Measurements from ENCODE around the gene TP63. TPM values are rescaled to one million over a fixed set of nuclear protein-coding genes. Genes with fewer than 3 reads are reported as not detected.

Gene TP63
- total RNA-seq, 4 donors from 2014 or later = 0.27 TPM; not detected in 3

GRCh38 chr3:189942948-189943347 is 311.8 kb downstream of the TP63 start:
- no peak overlapping the region for H3K4me3 ChIP-seq
- H3K9me3 ChIP-seq = no peaks in the 10 kb centered on the region
- no peak for TF ChIP-seq POLR2A (IDR thresholded peaks at IDR 0.05)
- TF ChIP-seq, protein P1, sequence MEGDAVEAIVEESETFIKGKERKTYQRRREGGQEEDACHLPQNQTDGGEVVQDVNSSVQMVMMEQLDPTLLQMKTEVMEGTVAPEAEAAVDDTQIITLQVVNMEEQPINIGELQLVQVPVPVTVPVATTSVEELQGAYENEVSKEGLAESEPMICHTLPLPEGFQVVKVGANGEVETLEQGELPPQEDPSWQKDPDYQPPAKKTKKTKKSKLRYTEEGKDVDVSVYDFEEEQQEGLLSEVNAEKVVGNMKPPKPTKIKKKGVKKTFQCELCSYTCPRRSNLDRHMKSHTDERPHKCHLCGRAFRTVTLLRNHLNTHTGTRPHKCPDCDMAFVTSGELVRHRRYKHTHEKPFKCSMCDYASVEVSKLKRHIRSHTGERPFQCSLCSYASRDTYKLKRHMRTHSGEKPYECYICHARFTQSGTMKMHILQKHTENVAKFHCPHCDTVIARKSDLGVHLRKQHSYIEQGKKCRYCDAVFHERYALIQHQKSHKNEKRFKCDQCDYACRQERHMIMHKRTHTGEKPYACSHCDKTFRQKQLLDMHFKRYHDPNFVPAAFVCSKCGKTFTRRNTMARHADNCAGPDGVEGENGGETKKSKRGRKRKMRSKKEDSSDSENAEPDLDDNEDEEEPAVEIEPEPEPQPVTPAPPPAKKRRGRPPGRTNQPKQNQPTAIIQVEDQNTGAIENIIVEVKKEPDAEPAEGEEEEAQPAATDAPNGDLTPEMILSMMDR (IDR thresholded peaks at IDR 0.05) = no peak
- no peak for DNase-seq
- peaks cover 0 to 3% (median 0%) of the 10 kb centered on the region in 4 donors for H3K4me1 ChIP-seq
- H3K36me3 ChIP-seq = no peaks in the 10 kb centered on the region
- H3K27me3 ChIP-seq = no peaks in the 10 kb centered on the region
- H3K27ac ChIP-seq = no peak overlapping the region

DNA sequence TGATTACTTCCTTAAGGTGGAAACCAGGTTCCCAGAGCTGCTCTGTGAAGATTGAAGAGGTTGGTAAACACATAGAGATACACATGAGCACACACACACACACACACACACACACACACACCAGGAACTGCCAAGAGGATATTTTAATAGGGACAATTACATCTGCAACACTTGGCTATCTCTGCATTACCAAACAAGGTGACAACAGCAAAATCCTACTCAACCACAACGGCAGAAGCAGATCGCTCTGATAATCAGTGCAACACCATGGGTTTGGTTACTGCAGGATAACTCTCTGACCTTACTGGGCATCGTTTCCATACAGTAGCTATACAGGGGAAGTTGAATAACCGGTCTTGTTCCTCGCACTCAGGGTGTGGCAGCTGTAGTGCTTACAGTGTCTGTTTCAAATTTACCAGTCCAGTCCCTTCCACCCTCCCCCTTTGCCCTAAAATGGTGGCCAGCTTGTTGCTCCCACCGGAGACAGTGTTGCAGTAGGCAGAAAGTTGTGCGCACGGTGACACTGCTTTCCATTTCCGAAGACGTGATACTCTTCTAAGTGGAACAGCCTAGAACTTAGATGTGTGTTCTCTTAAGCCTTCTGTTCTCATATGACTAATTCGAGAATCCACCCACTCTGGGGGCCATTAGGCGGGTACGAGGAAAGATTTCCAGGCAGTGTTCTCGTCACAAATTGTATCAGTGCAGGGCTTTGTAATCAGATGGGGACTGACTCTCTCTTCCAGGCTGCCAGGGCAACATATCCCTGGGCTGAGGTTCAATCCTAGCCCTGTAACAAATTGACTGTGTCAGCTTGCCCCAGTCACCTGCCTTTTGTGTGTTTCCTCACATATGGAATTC is 313.3 kb downstream of the TP63 start:
- Histone ChIP-seq H3K9me3 (no peaks in the 10 kb centered on the region), H3K27ac (peak overlapping the region in 1 of 4 donors; percentile 57), H3K36me3 (no peaks in the 10 kb centered on the region), H3K4me1 (peaks cover 0 to 3% (median 0%) of the 10 kb centered on the region in 4 donors), H3K4me3 (no peak overlapping the region), H3K27me3 (no peaks in the 10 kb centered on the region)
- DNase-seq = peak in 1 of 3 donors; percentile 63
- TF ChIP-seq, protein P1 (IDR thresholded peaks at IDR 0.05) = no peak
- no peak for TF ChIP-seq POLR2A (IDR thresholded peaks at IDR 0.05)

DNA sequence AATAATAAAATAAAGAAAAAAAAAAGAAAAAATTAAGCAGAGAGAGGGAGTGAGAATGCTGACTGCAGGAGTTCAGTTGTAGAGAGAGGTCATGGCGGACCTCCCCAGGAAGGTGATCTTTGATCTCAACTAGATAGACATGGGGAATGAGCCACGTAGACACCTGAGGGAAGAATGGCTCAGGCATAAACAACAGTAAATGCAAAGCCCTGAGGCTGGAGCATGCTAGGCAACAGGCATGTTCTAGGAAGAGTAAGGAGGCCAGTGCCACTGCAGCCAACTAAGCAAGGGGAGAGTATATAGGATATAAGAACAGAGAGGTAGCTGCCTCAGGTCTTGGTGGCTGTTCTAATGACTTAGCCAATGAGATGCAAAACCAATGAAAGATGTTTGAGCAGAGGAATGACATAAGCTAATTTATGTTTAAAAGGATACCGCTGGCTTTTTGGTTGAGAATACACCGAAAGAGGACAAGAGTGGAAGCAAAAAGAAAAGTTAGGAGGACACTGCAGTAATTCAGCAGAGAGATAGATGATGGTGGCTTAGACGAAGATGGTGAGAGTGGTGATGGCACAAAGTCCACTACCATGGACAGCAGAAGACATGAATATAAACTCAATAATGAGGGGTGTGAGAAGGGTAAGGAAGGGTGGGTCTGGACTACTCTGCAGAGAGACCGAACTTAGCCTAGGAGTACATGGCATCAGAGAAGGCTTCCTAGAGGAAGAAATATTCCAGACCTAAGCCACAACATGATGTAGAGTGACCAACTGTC is 314.9 kb downstream of the TP63 start:
- Histone ChIP-seq H3K27ac (no peak overlapping the region), H3K36me3 (no peaks in the 10 kb centered on the region), H3K9me3 (no peaks in the 10 kb centered on the region), H3K4me1 (peaks cover 0 to 3% (median 0%) of the 10 kb centered on the region in 4 donors), H3K4me3 (no peak overlapping the region), H3K27me3 (no peaks in the 10 kb centered on the region)
- no peak for TF ChIP-seq POLR2A (IDR thresholded peaks at IDR 0.05)
- TF ChIP-seq, protein P1 (IDR thresholded peaks at IDR 0.05) = no peak
- no peak for DNase-seq

Small RNA genes lying within 50 kb of the gene (small RNA-seq; reads per million reads assigned to genes)
- gene AC078809.1 (0 reads per million in 2 donors), gene MIR944 (0 to 0.19 reads per million in 2 donors)

All from Peyer's patch (tissue), 4 donors.